Trophoblast cell (in vitro differentiated cells and primary cell): ENCODE data around the gene VEGFD.

Experiments used
- DNase-seq, 2 donors: peaks; one replicate each; pipeline ENCODE4 v3.0.0-alpha.2; 2016
- H2AFZ ChIP-seq: 2 replicates; pipeline ENCODE4 v1.6.1; 2013; ENCODE audit warnings: low read length, moderate library complexity, mild to moderate bottlenecking; ENCODE audit not compliant: insufficient read depth, poor library complexity
- H2AK5ac ChIP-seq: 2 replicates; pipeline ENCODE4 v1.6.1; 2013; ENCODE audit warnings: mild to moderate bottlenecking, low read length
- H2BK120ac ChIP-seq: 2 replicates; pipeline ENCODE4 v1.6.1; 2013; ENCODE audit warnings: low read length, mild to moderate bottlenecking, moderate library complexity; ENCODE audit not compliant: insufficient read depth, poor library complexity
- H2BK12ac ChIP-seq: 2 replicates; pipeline ENCODE4 v1.6.1; 2013; ENCODE audit warnings: mild to moderate bottlenecking, low read length, moderate library complexity
- H2BK5ac ChIP-seq: 2 replicates; pipeline ENCODE4 v1.6.1; 2013; ENCODE audit warnings: low read length, low read depth, moderate library complexity, mild to moderate bottlenecking; ENCODE audit not compliant: poor library complexity
- H3K14ac ChIP-seq: 2 replicates; pipeline ENCODE4 v1.6.1; 2013; ENCODE audit warnings: mild to moderate bottlenecking, low read length
- H3K18ac ChIP-seq: 2 replicates; pipeline ENCODE4 v1.6.1; 2013; ENCODE audit warnings: mild to moderate bottlenecking, low read length
- H3K23ac ChIP-seq: 2 replicates; pipeline ENCODE4 v1.6.1; 2013; ENCODE audit warnings: low read length
- H3K27ac ChIP-seq: 2 replicates; pipeline ENCODE4 v1.5.1; 2013; ENCODE audit warnings: low read depth, mild to moderate bottlenecking, inconsistent platforms, low read length, moderate library complexity
- H3K27me3 ChIP-seq: 2 replicates; pipeline ENCODE4 v1.6.1; 2013; ENCODE audit warnings: inconsistent platforms, mild to moderate bottlenecking, low read length, moderate library complexity; ENCODE audit not compliant: insufficient read depth
- H3K36me3 ChIP-seq, 2 experiments: 1 replicate in 1 of 2; 2 replicates in 1 of 2; pipeline ENCODE4 v1.6.1; 2013; ENCODE audit warnings: low read length in 2 of 2, mild to moderate bottlenecking in 2 of 2, moderate library complexity in 1 of 2; ENCODE audit not compliant: insufficient read depth in 2 of 2, control insufficient read depth in 1 of 2
- H3K4ac ChIP-seq: 2 replicates; pipeline ENCODE4 v1.6.1; 2013; ENCODE audit warnings: low read depth, mild to moderate bottlenecking, low read length, moderate library complexity
- H3K4me1 ChIP-seq, 2 experiments: 1 replicate in 1 of 2; 2 replicates in 1 of 2; pipeline ENCODE4 v1.6.1; 2013; ENCODE audit warnings: low read length in 2 of 2, mild to moderate bottlenecking in 2 of 2, moderate library complexity in 1 of 2; ENCODE audit not compliant: insufficient read depth in 2 of 2, control insufficient read depth in 1 of 2
- H3K4me2 ChIP-seq: 2 replicates; pipeline ENCODE4 v1.6.1; 2013; ENCODE audit warnings: inconsistent platforms, mild to moderate bottlenecking, low read length, moderate library complexity
- H3K4me3 ChIP-seq: 2 replicates; pipeline ENCODE4 v1.5.1; 2013; ENCODE audit warnings: mild to moderate bottlenecking, low read depth, low read length, inconsistent platforms
- H3K79me1 ChIP-seq: one replicate; pipeline ENCODE4 v1.6.1; 2013; ENCODE audit warnings: low read length
- H3K79me2 ChIP-seq: 2 replicates; pipeline ENCODE4 v1.6.1; 2013; ENCODE audit warnings: low read length, mild to moderate bottlenecking; ENCODE audit not compliant: control insufficient read depth, insufficient read depth, poor library complexity
- H3K9ac ChIP-seq: 2 replicates; pipeline ENCODE4 v1.6.1; 2013; ENCODE audit warnings: mild to moderate bottlenecking, low read length
- H3K9me3 ChIP-seq: 2 replicates; pipeline ENCODE4 v1.6.1; 2013; ENCODE audit warnings: low read depth, mild to moderate bottlenecking, control low read depth, inconsistent platforms, low read length; ENCODE audit not compliant: insufficient read depth
- H4K12ac ChIP-seq: 2 replicates; pipeline ENCODE4 v1.6.1; 2013; ENCODE audit warnings: low read depth, mild to moderate bottlenecking, low read length, moderate library complexity
- H4K8ac ChIP-seq: 2 replicates; pipeline ENCODE4 v1.6.1; 2013; ENCODE audit warnings: low read depth, mild to moderate bottlenecking, low read length, moderate library complexity
- H4K91ac ChIP-seq: one replicate; pipeline ENCODE4 v1.6.1; 2013; ENCODE audit warnings: low read depth, mild to moderate bottlenecking, low read length, moderate library complexity
- WGBS: extraction: QIAGEN DNeasy Blood & Tissue Kit; methylation state at CpG from one replicate; pipeline ENCODE4 v1.1.7; 2013; ENCODE audit warnings: missing lambda C conversion rate; ENCODE audit not compliant: insufficient read length, insufficient coverage; ENCODE audit errors: extremely low coverage; 5-methylcytosine and 5-hydroxymethylcytosine counted together

The VEGFD gene

DNA sequence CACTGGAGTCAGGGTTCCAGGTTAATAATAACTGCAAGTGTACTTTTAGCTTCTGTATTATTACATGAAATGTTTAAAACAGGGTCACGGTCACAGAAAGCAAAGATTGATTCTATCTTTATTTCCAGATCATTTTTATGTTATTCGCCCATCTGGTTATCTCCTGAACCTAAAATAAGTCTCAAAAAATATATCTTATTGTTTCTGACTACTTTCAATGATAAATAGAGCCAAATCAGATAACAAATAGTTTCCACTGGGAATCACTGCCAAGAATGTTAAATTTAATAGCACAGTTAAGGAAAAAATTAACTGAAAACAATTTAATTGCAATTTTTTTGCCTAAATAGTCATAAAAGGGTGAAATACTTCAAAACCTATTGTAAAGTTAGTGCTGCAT is 17.2 kb upstream of the VEGFD start:
- H3K9ac ChIP-seq: no peak overlapping the region
- no CpG with 5 or more reads among the region's 2 CpGs for WGBS
- no peak overlapping the region for H4K12ac ChIP-seq
- DNase-seq: no peak
- no peaks in the 10 kb centered on the region for H3K4me1 ChIP-seq
- no peaks in the 10 kb centered on the region for H3K79me1 ChIP-seq
- no peak overlapping the region for H2AFZ ChIP-seq
- H3K27ac ChIP-seq: no peak overlapping the region
- H3K79me2 ChIP-seq: no peaks in the 10 kb centered on the region
- no peaks in the 10 kb centered on the region for H3K9me3 ChIP-seq
- H2AK5ac ChIP-seq: no peak overlapping the region
- no peak overlapping the region for H3K18ac ChIP-seq
- no peak overlapping the region for H2BK12ac ChIP-seq
- H4K91ac ChIP-seq: no peak overlapping the region
- no peak overlapping the region for H3K14ac ChIP-seq
- H3K4me2 ChIP-seq: no peak overlapping the region
- no peak overlapping the region for H4K8ac ChIP-seq
- H3K4me3 ChIP-seq: no peak overlapping the region
- no peaks in the 10 kb centered on the region for H3K36me3 ChIP-seq
- no peak overlapping the region for H2BK5ac ChIP-seq
- H3K4ac ChIP-seq: no peak overlapping the region
- H3K27me3 ChIP-seq: no peaks in the 10 kb centered on the region
- H2BK120ac ChIP-seq: no peak overlapping the region
- no peak overlapping the region for H3K23ac ChIP-seq

GRCh38 chrX:15399962-15400391 is 15.8 kb upstream of the VEGFD start:
- no peak overlapping the region for H3K23ac ChIP-seq
- H3K79me2 ChIP-seq: no peaks in the 10 kb centered on the region
- WGBS: no CpG with 5 or more reads among the region's 3 CpGs
- H3K4me3 ChIP-seq: no peak overlapping the region
- no peak overlapping the region for H2AK5ac ChIP-seq
- no peaks in the 10 kb centered on the region for H3K36me3 ChIP-seq
- no peak overlapping the region for H4K91ac ChIP-seq
- H3K9ac ChIP-seq: no peak overlapping the region
- no peak overlapping the region for H2AFZ ChIP-seq
- no peak overlapping the region for H2BK12ac ChIP-seq
- no peak overlapping the region for H3K4me2 ChIP-seq
- no peak for DNase-seq
- H3K4ac ChIP-seq: no peak overlapping the region
- H3K27me3 ChIP-seq: no peaks in the 10 kb centered on the region
- no peak overlapping the region for H3K27ac ChIP-seq
- no peak overlapping the region for H3K14ac ChIP-seq
- no peaks in the 10 kb centered on the region for H3K79me1 ChIP-seq
- no peak overlapping the region for H4K8ac ChIP-seq
- H3K18ac ChIP-seq: no peak overlapping the region
- H3K4me1 ChIP-seq: no peaks in the 10 kb centered on the region
- no peak overlapping the region for H2BK5ac ChIP-seq
- H3K9me3 ChIP-seq: no peaks in the 10 kb centered on the region
- no peak overlapping the region for H2BK120ac ChIP-seq
- no peak overlapping the region for H4K12ac ChIP-seq

GRCh38 chrX:15398874-15399273 is 14.7 kb upstream of the VEGFD start:
- H3K27ac ChIP-seq: no peak overlapping the region
- no peak overlapping the region for H2BK12ac ChIP-seq
- no peak overlapping the region for H2BK120ac ChIP-seq
- H3K36me3 ChIP-seq: no peaks in the 10 kb centered on the region
- no peak overlapping the region for H4K8ac ChIP-seq
- H4K12ac ChIP-seq: no peak overlapping the region
- H3K23ac ChIP-seq: no peak overlapping the region
- no peak overlapping the region for H3K18ac ChIP-seq
- DNase-seq: no peak
- no peaks in the 10 kb centered on the region for H3K79me1 ChIP-seq
- H2AFZ ChIP-seq: no peak overlapping the region
- H2BK5ac ChIP-seq: no peak overlapping the region
- H3K4me1 ChIP-seq: no peaks in the 10 kb centered on the region
- no peak overlapping the region for H2AK5ac ChIP-seq
- H3K14ac ChIP-seq: no peak overlapping the region
- H3K27me3 ChIP-seq: no peaks in the 10 kb centered on the region
- H3K4me3 ChIP-seq: no peak overlapping the region
- H3K79me2 ChIP-seq: no peaks in the 10 kb centered on the region
- H3K9ac ChIP-seq: no peak overlapping the region
- no peak overlapping the region for H3K4me2 ChIP-seq
- H3K4ac ChIP-seq: no peak overlapping the region
- H3K9me3 ChIP-seq: no peaks in the 10 kb centered on the region
- H4K91ac ChIP-seq: no peak overlapping the region

GRCh38 chrX:15395789-15396188 is 11.6 kb upstream of the VEGFD start:
- Histone ChIP-seq H4K12ac (no peak overlapping the region), H3K27ac (no peak overlapping the region), H3K9ac (no peak overlapping the region), H4K91ac (no peak overlapping the region), H3K27me3 (no peaks in the 10 kb centered on the region), H2AK5ac (no peak overlapping the region), H3K79me2 (no peaks in the 10 kb centered on the region), H2BK5ac (no peak overlapping the region), H2AFZ (no peak overlapping the region), H3K4me3 (no peak overlapping the region), H3K79me1 (no peaks in the 10 kb centered on the region), H3K9me3 (no peaks in the 10 kb centered on the region), H3K4me2 (no peak overlapping the region), H3K14ac (no peak overlapping the region), H3K4me1 (no peaks in the 10 kb centered on the region), H4K8ac (no peak overlapping the region), H2BK12ac (no peak overlapping the region), H3K4ac (no peak overlapping the region), H3K18ac (no peak overlapping the region), H3K36me3 (no peaks in the 10 kb centered on the region), H2BK120ac (no peak overlapping the region), H3K23ac (no peak overlapping the region)
- no CpG with 5 or more reads among the region's 2 CpGs for WGBS
- no peak for DNase-seq
